Right renal cortex interstitium (tissue), 3 donors: ENCODE results near the gene MT4. TPM values are rescaled to one million over a fixed set of nuclear protein-coding genes. Genes with fewer than 3 reads are reported as not detected.
"Not testable (repeated sequence)": the region's sequence is repeated elsewhere in the genome, so short reads cannot be mapped to it uniquely, and the experiment has no call there.

ENCODE experiments used
- DNase-seq, 3 donors: peaks; one replicate each; pipeline ENCODE4 v3.0.0-alpha.2; 2013; ENCODE audit warnings: low read depth in 3 of 3, low spot score in 2 of 3
- polyA plus RNA-seq, 3 donors: library from polyadenylated mRNA; unstranded; fragments of 120-200 nt; gene quantifications; one replicate each; pipeline ENCODE4 v1.2.1, GENCODE V29; 2013; ENCODE audit not compliant: insufficient read length in 3 of 3

Gene MT4
- polyA plus RNA-seq, 3 donors, result not detected

GRCh38 chr16:56558024-56558747, 6.7 kb upstream of the MT4 start:
- DNase-seq, result no peak

- no peak for DNase-seq
These were observed 5.8 kb upstream of the MT4 start for GRCh38 chr16:56559109-56559508.

- no peak for DNase-seq
These were observed 4.4 kb upstream of the MT4 start for GRCh38 chr16:56560447-56560846.

DNA sequence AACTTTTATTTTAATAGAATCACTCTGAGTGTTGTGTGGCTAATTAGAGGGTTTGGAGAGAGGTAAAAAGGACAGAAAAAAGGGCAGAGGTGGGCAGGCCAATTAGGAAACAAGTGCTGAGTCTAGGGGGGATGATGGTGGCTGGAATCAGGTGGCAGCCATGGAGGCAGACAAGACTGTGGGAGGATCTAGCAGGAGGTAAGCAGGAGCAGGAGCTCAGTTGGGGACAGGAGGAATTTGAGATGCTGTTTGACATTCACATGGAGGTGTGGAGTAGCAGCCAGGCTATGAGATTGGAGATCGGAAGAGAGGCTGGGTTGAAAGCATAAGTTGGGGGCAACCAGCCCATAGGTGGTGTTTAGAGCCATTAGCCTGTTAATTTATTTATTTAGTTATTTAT, 3.7 kb upstream of the MT4 start:
- DNase-seq, result no peak

DNA sequence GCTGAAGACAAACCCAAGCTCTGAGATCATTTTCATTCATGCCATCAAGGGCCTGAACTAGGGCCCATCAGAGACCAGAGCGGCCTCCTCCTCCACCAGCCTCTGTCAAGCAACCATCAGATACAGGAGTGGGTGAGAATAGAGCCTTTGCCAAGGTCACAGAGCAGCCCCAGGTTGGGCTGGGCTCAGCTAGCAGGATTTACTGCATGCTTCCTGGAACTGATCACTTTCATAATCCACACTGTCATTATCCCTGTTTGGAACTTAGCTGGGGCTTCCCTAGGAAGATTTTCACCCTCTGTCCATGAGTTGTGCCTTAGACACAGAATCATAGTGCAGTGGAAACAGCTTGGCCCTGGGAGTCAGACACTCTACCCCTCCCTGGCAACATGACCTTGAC, 5.1 kb downstream of the MT4 start:
- DNase-seq, result no peak

- DNase-seq, result no peak
These were observed 6.7 kb downstream of the MT4 start for GRCh38 chr16:56571525-56571924.

DNA sequence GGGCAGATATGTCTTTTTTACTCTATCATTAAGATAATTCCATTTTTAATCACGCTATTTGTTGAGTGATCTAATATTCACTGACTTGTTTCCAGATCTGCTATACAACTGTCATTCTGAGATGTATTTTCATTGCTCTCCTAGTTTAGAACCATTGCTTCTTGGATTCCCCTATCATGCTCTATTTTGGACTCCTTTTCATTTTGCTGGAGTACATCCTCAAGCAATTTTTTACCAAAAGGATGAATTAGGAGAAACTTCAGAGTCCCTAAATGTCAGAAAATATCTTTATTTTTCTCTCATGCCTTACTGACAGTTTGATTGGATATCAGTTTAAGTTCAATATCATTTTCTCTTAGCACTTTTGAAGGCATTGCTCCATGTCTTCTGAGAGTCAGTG, 9.8 kb downstream of the MT4 start:
- DNase-seq, result no peak

- no peak for DNase-seq
These were observed 11.9 kb downstream of the MT4 start for GRCh38 chr16:56576585-56577299.

DNA sequence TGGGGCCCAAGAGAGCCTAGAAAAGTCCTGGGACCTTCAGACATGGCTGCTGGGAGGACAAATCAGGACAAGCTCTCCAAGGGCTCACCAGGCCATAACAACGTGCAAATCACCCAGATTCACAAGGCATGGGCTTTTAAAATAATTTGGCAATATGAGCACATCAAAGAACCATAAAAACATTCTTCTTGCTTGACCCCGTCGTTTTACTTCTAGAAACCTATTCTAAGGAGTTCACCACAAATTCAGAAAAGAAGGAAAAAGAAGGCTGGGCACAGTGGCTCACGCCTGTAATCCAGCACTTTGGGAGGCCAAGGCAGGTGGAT, 12.4 kb downstream of the MT4 start:
- DNase-seq, result no peak

GRCh38 chr16:56580391-56581048, 15.6 kb downstream of the MT4 start:
- DNase-seq, result no peak

GRCh38 chr16:56582911-56583310, 18.0 kb downstream of the MT4 start:
- not testable (repeated sequence) for DNase-seq

- DNase-seq, result no peak
These were observed 18.7 kb downstream of the MT4 start for GRCh38 chr16:56583351-56584168.

GRCh38 chr16:56584276-56584675, 19.4 kb downstream of the MT4 start:
- no peak for DNase-seq

DNA sequence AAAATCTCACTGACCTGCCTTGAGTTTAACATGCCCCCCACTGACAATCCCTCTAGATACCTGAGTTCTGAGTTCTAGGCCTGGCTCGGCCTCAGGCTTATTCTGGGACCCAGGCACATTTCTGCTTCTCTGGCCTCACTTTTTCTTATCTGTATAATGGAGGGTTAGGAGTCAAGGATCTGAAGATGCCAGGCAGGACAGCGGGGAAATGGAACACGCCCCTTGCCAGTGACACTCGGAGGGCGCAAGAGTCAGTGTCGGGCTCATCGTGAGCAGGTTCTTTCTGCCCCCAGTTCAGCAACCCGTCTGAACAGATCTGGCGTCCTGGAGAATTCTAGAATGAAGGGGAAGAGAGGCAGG, 23.9 kb downstream of the MT4 start:
- DNase-seq, result no peak

DNA sequence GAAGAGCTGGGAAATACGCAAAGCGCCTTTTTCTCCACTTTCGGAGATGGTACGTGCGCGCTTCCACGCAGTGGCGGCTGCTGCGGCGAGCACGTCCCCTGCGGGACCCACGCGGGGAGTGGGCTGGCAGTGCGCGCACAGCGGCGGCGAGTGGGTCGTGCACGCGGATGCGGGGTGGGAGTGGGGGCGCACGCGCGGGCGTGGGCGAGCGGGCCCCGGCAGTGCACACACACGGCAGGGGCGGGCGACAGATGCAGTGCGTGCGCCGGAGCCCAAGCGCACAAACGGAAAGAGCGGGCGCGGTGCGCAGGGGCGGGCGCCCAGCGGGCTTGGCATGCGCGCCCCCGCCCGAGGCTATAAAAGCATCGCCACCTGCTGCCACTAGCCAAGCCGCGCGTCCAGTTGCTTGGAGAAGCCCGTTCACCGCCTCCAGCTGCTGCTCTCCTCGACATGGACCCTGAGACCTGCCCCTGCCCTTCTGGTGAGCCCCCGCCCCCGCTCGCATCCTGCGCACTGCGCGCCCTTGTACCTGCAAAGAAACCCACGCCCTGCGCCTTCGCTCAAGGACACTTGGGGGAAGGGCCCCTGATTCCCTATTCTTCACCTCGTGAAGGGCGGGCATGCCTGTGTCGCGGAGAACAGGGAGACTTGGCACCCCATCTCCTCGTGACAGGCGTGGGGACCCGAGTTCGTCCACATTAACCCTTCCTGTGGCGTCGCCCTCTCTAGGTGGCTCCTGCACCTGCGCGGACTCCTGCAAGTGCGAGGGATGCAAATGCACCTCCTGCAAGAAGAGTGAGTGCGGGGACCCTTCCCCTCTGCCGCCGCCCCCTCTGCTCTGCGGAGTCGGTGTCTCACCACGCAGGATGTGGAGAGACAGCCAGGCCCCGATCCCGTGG, 24.5 kb downstream of the MT4 start, which contains the start of gene MT3:
TSS of gene MT3 (plus strand) at position 388 of the 899 bp plus-strand sequence. CDS start at position 451, 63 bp downstream.
- DNase-seq, result peak in 1 of 3 donors; percentile 36

DNA sequence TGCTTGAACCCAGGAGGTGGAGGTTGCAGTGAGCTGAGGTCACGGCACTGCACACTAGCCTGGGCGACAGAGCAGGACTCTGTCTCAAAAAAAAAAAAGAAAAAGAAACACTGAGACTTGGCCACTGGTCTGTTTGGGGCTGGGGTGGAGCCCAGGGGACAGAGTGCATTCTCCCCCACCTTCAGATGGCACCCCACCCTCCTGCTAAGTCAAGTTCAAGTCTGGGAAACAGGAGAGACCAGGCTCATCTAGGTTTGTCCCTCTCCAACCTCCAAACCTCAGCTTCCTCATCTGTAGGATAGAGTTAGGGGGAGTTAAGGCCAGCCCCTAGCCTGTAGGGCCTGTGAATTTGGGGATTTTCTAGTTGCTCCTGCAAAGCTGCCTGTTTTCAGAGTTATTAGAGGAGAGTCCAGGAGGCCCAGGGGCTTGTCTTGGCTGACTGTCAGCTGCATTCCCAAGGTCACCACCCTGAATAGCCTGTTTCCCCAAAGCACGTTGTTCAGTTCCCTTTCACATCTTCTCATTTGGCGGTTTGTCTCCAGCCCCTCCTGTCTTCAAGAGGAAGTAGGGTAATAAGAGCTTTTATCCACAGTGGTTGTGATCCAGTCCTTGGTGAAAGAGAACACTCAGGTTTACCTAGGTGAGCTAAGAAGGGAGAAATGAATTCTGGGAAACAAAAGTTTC, 26.6 kb downstream of the MT4 start:
- DNase-seq, result no peak

GRCh38 chr16:56593573-56594291, 28.9 kb downstream of the MT4 start:
- no peak for DNase-seq

- DNase-seq, result no peak
These were observed 29.4 kb downstream of the MT4 start for GRCh38 chr16:56594292-56594619.

- no peak for DNase-seq
These were observed 35.6 kb downstream of the MT4 start for GRCh38 chr16:56600398-56600999.
